Measurements from ENCODE around the gene CCNB1IP1.
"Not testable (repeated sequence)": the region's sequence is repeated elsewhere in the genome, so short reads cannot be mapped to it uniquely, and the experiment has no call there.

CCNB1IP1 gene

DNA sequence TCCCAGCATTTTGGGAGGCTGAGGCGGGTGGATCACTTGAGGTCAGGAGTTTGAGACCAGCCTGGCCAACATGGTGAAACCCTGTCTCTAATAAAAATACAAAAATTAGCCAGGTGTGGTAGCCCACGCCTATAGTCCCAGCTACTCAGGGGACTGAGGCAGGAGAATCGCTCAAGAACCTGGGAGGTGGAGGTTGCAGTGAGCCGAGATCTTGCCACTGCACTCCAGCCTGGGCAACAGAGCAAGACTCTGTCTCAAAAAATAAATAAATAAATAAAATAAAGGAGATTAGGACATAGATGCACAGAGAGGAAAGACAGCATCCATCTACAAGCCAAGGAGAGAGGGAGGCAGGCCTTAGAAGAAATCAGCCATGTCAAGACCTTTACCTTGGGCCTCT lies 8.0 kb upstream of the CCNB1IP1 start:
- H3K4me3 ChIP-seq (ENCODE audit: low read length); DNase-seq (ENCODE audit: low read depth, low spot score): not testable (repeated sequence)

DNA sequence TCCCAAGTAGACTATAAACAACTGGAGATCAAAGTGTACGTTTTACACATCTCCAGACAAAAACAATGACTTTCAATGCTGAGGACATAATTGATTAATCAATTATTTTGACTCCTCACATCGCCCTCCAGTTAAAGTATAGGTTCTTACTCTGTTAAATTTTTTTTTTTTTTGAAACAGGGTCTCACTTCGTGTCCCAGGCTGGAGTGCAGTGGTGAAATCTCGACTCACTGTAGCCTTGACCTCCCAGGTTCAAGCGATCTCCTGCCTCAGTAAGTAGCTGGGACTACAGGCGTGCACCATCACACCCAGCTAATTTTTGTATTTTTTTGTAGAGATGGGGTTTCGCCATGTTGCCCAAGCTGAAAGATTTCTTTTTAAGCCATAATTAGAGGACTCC lies 938 bp upstream of the CCNB1IP1 start:
- no peak for DNase-seq (ENCODE audit: low read depth, low spot score)
- no peak overlapping the region for H3K4me3 ChIP-seq (ENCODE audit: low read length)

DNA sequence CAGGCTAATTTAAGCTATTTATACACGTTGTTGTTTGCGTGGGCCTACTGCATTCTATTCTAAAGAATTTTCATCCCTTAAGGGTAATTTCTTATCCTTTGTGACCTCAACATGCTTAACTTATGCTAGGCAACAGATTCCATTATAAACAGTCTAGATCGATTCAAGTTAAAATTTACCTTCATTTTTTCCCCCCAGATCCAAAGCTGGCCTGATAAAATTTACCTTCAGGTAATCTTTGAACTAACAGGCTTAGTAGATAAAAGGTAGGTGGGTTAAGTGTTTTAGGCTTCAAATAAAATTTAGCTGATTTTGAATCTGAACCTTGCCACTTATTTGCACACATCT lies 389 bp upstream of the CCNB1IP1 start:
- H3K4me3 ChIP-seq (ENCODE audit: low read length), result peak overlapping the region; percentile 97
- DNase-seq (ENCODE audit: low read depth, low spot score), result no peak

DNA sequence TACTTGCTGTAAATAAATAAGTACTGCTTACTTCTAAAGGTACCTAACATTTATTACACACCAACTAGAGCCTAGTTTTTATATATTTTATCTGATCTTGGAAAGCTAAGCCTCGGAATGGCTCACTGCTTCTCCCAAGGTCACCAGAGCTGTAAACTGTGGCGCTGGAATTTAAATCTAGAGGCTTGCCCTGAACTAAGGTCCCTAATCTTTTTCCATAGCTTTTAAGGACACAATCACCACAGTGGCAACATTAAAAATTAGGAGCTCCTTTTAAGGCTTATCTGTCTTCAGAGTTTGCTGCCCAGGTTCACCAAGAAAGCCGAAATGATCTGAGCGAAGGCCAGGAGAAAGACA lies 670 bp downstream of the CCNB1IP1 start:
- H3K4me3 ChIP-seq (ENCODE audit: low read length), result peak overlapping the region; percentile 97
- DNase-seq (ENCODE audit: low read depth, low spot score), result no peak

DNA sequence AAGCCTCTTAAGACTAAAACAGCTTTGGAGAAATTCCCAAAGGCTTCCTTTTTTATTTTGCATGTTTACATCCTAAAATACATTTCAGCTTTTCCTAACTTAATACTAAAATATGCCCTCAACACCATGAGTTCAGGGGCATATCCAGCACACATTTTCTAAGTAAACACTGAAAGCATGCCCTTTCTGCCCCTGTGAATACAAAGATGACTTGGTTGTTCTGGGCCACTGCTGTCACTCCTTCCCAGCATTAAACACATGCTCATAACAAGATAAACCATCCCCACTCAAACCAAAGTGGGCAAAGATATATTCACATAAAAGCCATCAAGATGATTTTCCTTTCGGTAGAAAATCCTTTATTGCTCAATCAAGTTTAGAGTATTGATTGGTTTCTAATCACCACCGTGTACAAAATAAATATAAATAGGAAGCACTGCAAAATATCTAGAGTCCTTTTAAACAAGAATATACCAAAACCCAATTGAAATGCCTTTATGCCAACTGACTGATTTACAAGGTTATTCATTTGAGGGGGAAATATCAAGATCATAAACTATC lies 1.9 kb downstream of the CCNB1IP1 start:
- no peak overlapping the region for H3K4me3 ChIP-seq (ENCODE audit: low read length)
- no peak for DNase-seq (ENCODE audit: low read depth, low spot score)

DNA sequence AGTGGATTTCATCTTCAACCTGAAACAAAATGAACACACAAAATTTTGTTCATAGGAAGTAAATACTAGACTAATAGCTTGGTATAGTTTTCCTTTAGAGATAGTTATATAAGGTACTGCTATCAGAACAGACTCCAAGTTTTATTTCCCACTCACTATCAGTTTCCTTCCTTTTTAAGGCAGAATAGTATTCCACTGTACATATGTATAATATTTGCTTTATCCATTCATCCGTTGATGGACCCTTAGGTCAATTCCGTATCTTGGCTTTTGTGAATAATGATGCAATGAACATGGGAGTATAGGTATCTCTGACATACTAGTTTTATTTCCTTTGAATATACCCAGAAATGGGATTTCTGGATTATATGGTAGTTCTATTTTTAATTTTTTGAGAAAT lies 3.7 kb downstream of the CCNB1IP1 start:
- H3K4me3 ChIP-seq (ENCODE audit: low read length), result no peak overlapping the region
- no peak for DNase-seq (ENCODE audit: low read depth, low spot score)

DNA sequence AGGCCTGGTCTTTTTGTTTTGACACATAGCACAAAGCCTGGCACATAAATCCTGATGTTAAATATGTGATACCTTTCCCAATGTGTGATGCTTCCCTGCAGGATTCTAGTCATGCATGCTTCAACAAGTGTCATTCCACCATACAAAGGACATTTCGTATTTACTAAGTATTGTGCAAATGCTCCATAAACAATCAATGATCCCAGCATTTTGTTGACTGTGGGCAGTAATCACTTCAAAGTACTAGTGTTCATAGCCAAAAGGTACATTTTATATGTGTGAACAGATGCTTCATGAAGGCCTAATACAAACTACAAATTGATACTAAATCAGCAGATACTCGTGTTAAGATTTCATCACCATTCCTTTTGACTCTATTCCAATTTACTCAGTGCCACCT lies 4.4 kb downstream of the CCNB1IP1 start:
- DNase-seq (ENCODE audit: low read depth, low spot score), result no peak

DNA sequence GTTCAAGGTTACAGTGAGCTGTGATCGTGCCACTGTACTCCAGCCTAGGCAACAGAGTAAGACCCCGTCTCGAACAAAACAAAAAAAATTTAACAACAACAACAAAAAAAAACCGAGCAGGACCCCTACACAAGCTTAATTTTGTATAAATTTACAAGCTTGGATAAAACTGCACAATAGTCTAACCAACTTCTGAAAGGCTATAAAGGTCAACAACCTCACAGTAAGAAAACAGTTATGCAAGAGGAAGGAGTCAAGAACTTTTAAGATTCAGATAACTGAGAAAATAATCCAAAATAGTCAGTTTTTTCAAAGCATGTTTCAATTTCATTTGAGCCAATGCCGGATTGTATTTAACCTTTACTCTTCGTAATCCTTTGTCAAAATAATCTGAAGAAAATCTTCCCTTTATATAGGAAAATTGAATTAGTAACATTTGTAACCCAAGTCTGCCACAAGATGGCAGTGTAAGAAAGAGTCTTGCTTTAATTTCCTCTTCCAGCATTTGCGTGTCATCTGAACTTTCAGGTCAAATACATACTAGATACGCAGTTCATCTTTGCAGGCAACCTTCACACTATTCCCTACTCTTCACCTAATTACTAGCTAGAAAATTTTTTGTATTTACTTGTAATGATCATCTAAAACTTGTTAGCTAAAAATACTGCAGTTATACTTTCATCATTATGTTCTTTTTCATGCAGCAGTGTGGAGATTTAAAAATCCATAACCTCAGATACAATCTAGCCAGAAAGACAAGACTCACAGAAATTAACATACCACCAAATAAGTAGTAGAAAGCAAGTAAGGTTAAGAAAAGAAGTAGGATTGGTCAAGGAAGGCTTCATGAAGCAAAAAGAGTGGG lies 5.8 kb downstream of the CCNB1IP1 start:
- H3K4me3 ChIP-seq (ENCODE audit: low read length), result no peak overlapping the region
- DNase-seq (ENCODE audit: low read depth, low spot score), result peak; percentile 67

More for the DNA sequence above, 4.4 kb downstream of the CCNB1IP1 start:
- H3K4me3 ChIP-seq (ENCODE audit: low read length), result no peak overlapping the region

DNA sequence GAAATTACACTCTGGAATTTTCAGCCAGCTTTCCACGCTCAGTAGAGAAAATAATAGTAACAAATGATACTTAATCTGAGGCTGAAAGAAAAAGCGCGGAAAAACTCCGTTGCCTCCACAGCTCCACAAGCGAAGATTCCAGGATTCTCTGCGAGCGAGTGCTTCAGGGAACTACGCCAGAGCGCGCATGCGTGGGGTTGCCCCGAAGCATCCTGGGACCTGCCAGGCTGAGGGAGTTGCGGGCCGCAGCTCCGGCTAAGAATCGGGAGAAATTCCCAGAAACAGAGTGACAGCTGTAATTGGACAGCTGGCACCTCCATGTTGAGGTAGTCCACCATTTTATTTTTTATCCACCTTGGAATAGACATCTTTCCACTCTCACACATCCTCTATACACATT lies 15.4 kb downstream of the CCNB1IP1 start:
- no peak overlapping the region for H3K4me3 ChIP-seq (ENCODE audit: low read length)
- no peak for DNase-seq (ENCODE audit: low read depth, low spot score)

DNA sequence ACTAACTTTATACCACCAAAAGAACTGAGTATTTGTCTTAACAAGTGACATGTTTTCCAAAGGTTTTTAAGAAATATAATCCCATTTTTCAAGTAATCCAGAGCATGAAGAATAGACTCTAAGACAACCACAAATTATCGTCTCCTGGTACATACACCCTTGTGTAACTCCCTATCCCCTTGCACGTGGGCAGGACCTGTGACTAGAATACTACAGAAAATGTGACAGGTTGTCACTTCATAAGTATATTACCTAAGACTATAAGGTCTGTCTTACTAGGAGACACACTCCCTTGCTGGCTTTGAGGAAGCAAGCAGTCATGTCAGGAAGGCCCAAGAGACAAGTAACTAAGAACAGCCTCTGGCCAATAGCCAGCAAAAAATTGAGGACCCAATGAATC lies 19.1 kb downstream of the CCNB1IP1 start:
- no peak overlapping the region for H3K4me3 ChIP-seq (ENCODE audit: low read length)
- no peak for DNase-seq (ENCODE audit: low read depth, low spot score)

DNA sequence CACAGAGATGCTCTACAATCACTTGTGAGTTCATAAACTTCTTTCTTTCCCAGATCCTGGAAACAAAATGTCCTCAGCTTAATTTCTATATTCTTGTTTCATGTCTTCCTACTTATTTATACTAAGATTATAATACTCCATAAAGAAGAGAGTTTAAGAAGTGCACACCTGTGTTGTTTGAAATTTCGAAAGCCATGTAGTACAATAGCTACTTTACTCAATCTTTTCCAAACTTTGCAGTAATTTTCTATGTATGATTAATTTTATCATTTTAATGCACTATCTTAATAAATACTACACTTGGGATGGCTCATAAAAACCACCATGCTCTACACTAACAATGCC lies 27.0 kb downstream of the CCNB1IP1 start:
- H3K4me3 ChIP-seq (ENCODE audit: low read length), result peak overlapping the region; percentile 79
- DNase-seq (ENCODE audit: low read depth, low spot score), result no peak

DNA sequence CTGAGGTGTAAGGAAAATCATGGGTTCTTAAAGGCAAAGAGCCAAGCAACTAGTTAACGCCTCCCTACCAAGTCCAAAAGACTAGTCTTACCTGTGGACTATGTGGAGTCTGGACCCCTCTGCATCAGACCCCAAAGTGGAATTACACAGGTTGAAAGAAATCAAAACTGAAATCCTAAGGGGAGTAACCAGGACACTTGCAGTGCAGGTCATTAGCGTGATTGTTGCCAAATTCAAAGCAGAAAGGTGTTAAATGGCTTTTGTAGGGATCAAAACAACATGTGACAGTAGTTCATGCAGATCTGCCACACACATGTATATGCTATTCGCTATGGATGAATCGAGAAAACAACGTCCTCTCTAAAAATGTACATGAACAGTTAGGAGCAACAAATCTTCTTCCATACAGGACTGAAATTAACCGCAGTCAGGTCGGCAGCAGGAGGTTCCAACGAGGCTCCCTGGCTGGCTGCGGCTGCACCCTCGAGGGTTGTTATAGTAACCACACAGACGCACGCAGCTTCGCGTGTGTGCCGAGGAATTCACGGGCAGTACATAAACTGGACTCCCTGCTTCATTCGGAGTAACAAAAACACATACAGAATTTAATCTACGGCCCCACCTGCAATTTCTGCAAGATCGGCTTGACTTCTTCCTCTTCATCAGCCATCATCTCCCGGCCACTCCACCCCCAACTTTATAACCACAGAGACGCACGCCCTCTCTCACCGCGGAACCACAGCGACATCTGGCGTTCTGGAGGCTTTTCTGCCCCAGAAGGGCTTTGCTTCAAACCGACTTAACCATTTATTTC lies 27.6 kb downstream of the CCNB1IP1 start, which contains the start of gene TTC5:
TSS of gene TTC5 (minus strand) at position 687 of the 814 bp plus-strand sequence. CDS start at position 673, 14 bp downstream.
- DNase-seq (ENCODE audit: low read depth, low spot score), result peak; percentile 90

DNA sequence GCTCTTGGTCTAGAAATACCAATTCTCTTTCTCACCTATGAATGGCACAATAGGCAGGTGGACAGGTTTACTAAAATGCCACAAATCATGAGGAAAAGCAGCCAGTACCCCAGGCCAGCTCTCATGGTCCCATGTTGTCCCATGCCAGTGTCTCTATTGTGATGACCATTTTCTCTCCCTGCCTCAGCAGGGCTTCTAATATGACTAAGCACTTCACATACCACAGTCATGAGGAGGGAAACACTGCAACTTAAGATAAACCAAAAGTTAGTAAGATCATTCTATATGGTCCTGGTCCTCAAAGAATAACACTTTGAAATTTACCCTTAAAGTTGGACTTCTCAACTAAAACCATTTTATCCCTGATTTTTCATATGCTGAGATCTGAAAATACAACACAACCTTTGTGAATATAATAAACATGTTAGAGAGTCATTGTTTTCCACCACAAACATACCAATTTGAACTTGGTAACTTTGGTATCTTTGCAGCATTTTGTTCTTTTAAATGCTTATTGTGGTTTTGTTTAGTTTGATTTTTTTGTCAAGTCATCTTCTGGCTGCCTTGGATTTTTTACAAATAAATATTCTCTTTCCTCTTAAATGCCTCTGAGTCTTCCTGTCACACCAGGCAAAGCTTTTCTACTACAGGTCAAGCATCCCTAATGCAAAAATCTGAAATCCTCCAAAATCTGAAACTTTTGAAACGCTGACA lies 30.9 kb downstream of the CCNB1IP1 start:
- H3K4me3 ChIP-seq (ENCODE audit: low read length), result no peak overlapping the region
- DNase-seq (ENCODE audit: low read depth, low spot score), result no peak

More for the DNA sequence above, 27.6 kb downstream of the CCNB1IP1 start, which contains the start of gene TTC5:
- H3K4me3 ChIP-seq (ENCODE audit: low read length), result peak within 1 kb of the TSS; percentile 79

DNA sequence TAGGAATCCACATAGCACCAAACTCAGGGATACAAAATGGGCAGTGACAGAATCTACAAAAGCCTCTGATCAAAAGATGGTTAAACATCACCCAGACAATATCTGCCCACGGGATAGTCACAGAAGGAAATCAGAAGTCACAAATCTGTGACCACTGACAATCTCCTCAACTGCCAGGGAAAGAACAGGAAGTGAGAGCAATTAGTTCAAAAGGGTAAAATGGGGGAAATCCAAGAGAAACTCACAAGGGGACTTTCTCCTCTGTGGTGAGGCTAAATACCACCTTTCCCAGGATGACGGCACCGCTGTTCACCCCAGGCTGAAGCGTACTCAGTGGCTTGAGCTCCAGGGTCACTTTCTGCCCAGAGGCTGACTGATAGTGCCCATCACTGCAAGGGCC lies 38.0 kb downstream of the CCNB1IP1 start:
- no peak for DNase-seq (ENCODE audit: low read depth, low spot score)
- no peak overlapping the region for H3K4me3 ChIP-seq (ENCODE audit: low read length)

DNA sequence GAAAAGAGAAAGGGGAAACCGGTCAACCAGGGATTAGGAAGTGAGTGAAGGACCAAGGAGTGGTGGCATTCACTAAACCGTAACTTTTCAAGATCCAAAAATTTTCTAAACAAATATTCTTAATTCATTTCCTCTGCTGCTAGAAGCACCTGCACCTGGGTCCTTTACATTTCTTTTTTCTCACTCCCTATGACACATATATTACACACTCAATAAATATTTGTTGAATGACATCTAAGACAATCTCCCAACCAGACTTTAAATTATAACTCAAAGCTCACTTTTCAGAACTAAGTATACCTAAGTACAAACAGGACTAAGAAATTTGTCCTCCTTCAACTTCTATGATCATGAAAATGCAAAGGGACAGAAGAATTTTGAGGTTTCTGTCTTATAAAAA lies 38.4 kb downstream of the CCNB1IP1 start:
- no peak for DNase-seq (ENCODE audit: low read depth, low spot score)
- H3K4me3 ChIP-seq (ENCODE audit: low read length), result no peak overlapping the region

DNA sequence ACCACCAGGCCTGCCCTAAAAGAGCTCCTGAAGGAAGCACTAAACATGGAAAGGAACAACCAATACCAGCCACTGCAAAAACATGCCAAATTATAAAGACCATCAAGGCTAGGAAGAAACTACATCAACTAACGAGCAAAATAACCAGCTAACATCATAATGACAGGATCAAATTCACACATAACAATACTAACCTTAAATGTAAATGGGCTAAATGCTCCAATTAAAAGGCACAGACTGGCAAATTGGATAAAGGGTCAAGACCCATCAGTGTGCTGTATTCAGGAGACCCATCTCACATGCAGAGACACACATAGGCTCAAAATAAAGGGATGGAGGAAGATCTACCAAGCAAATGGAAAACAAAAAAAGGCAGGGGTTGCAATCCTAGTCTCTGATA lies 51.1 kb downstream of the CCNB1IP1 start:
- not testable (repeated sequence) for H3K4me3 ChIP-seq (ENCODE audit: low read length); DNase-seq (ENCODE audit: low read depth, low spot score)

DNA sequence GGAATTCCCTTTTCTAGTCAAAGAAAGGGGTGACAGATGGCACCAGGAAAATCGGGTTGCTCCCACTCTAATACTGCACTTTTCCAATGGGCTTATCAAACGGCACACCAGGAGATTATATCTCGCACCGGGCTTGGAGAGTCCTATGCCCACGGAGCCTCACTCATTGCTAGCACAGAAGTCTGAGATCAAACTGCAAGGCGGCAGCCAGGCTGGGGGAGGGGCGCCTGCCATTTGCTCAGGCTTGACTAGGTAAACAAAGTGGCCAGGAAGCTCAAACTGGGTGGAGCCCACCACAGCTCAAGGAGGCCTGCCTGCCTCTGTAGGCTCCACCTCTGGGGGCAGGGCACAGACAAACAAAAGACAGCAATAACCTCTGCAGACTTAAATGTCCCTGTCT lies 52.8 kb downstream of the CCNB1IP1 start:
- DNase-seq (ENCODE audit: low read depth, low spot score), result peak; percentile 39
- H3K4me3 ChIP-seq (ENCODE audit: low read length), result not testable (repeated sequence)

DNA sequence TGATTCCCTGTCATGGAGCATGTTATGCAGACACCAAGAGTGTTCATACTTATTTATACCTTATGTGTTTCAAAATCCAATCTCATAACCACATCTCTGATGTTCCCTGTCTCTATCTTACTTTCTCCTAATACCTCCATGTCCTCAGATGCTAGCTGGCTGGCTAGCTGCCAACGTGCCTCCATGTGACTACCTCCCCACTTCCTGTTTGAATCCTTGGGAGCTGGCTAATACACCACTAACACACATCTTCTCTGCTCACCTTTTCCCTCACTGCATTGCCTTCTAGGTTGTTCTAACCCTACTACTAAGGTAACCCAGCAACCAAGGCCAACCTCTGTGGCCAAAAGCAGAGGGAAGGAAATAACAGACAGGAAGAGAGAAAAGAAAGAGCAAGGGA lies 54.7 kb downstream of the CCNB1IP1 start:
- DNase-seq (ENCODE audit: low read depth, low spot score), result peak; percentile 78
- no peak overlapping the region for H3K4me3 ChIP-seq (ENCODE audit: low read length)

DNA sequence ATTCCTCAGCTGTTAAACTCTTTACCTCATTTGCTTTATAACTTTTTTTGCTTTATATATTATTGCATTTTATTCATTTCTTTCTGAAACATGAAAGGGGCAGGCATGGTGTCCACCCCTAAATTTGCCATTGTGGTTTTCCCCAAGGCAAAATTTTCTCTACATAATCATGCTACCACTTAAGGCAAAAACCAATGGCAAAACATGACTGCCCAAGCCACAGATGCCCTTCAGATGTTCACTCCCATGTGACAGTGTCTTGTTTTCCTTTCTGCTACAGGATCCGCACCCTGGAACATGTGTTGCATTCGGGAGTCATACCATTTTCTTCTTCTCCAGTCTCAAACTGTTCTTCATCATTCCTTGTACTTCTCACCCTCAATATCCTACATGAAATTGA lies 55.7 kb downstream of the CCNB1IP1 start:
- H3K4me3 ChIP-seq (ENCODE audit: low read length), result no peak overlapping the region
- no peak for DNase-seq (ENCODE audit: low read depth, low spot score)

DNA sequence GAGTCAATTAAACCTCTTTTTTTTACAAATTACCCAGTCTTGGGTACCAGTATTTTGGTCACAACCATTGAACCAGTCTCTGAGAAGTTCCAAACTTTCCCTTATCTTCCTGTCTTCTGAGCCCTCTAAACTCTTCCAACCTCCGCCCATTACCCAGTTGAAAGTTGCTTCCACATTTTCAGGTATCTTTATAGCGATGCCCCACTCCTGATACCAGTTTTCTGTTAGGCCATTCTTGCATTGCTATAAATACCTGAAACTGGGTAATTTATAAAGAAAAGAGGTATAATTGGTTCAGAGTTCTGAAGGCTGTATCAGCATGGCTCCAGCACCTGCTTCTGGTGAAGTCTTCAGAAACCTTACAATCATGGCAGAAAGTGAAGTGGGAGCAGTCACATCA lies 59.0 kb downstream of the CCNB1IP1 start:
- no peak for DNase-seq (ENCODE audit: low read depth, low spot score)
- H3K4me3 ChIP-seq (ENCODE audit: low read length), result no peak overlapping the region
